NCI-H82 (cell line): ENCODE data around the gene ROS1.
A peak's percentile ranks its signal among the peaks of the same experiment; 100 is the strongest.

Experiments used
- DNase-seq: peaks from one replicate; lab custom pipeline; 2025; lab: John Stamatoyannopoulos, UW

ROS1 gene

DNA sequence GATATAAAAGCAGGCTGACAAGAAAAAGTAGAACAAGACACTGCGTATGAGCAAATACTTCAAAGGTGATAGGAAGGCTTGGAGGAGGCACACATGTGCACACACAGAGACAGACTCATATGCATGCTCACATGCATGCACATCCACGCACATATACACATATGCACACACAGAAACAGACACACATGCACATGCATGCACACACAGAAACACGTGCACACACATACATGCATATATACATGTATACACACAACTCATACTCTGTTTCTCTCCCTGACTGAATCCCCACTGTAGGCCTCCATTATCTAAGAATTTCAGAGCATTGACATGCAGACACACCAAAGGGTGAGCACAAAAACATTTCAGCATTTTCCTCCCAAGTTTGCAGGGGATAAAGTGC lies 116.7 kb downstream of the ROS1 start:
- no peak for DNase-seq

- DNase-seq: no peak
Observed at GRCh38 chr6:117307655-117308054, 118.1 kb downstream of the ROS1 start.

GRCh38 chr6:117306227-117306790 lies 119.4 kb downstream of the ROS1 start:
- DNase-seq: no peak

DNA sequence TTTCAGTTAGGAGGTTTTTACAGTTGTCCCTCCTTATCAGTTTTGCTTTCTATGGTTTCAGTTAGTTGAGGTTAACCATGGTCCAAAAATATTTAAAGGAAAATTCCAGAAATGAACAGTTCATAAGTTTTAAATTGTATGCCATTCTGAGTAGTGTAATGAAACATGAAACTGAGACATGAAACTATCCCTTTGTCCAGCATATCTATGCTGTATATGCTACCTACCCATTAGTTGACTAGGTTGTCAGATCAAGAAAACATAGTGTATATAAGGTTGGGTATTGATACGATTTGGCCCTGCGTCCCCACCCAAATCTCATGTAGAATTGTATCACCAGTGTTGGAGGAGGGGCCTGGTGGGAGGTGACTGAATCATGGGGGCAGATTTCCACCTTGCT lies 121.3 kb downstream of the ROS1 start:
- no peak for DNase-seq

GRCh38 chr6:117303323-117303722 lies 122.4 kb downstream of the ROS1 start:
- DNase-seq: no peak

- DNase-seq: no peak
Observed at GRCh38 chr6:117298941-117299340, 126.8 kb downstream of the ROS1 start.

DNA sequence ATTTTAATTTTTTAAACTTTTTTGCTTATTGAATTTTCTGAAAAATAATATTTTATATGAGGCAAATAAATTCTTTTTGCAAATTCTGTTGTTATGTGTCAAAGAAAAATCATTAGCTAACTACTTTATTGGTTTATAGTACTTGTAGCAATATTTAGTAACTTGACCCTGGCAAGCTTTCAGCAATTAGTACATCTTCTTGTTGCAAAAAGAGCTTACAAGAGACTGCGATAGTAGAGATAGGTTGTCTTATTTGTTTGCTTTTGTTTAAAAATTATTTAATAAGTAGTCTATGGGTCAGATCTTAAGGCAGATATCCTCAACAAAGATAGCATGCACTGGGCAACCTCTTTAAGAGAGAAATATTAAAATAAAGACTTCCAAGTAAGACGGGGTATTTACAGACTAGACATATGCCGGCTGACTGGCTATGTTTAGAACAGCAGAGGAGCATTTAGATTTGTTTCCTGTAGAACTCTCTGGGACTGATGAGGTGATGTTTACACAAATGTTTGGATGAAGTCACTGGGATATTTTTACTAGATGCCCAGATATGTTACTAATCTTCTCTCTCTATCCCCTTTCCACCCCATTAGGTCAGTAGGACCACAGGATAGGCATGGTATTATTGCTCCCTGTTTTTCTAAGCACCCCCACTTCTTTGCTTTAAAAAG lies 135.4 kb downstream of the ROS1 start:
- no peak for DNase-seq

GRCh38 chr6:117288083-117288715 lies 137.5 kb downstream of the ROS1 start:
- no peak for DNase-seq

GRCh38 chr6:117280922-117281321 lies 144.8 kb downstream of the ROS1 start:
- peak; percentile 37 for DNase-seq

GRCh38 chr6:117276778-117277316 lies 148.9 kb downstream of the ROS1 start:
- no peak for DNase-seq

DNA sequence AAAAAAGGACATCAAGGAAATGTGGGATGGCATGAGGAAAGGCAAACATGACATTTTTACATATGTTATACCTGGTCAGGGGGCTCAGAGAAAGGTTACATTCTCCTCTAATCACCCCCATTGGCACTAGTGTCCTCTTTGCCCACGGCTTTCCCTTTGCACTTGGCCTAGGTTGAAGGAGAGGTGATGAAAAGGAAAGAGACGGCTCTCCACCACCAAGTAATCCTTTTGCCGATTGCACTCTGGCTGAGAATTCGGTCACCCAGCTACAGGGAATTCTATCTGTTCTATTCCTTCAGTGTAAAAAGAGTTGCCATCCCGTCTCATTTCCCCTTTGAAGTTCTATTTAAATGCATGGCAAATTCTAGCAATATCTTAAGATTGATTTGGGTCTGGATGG lies 150.0 kb downstream of the ROS1 start:
- no peak for DNase-seq

GRCh38 chr6:117275205-117275604 lies 150.5 kb downstream of the ROS1 start:
- no peak for DNase-seq

- no peak for DNase-seq
Observed at GRCh38 chr6:117272891-117273290, 152.9 kb downstream of the ROS1 start.

GRCh38 chr6:117272032-117272866 lies 153.5 kb downstream of the ROS1 start:
- no peak for DNase-seq

DNA sequence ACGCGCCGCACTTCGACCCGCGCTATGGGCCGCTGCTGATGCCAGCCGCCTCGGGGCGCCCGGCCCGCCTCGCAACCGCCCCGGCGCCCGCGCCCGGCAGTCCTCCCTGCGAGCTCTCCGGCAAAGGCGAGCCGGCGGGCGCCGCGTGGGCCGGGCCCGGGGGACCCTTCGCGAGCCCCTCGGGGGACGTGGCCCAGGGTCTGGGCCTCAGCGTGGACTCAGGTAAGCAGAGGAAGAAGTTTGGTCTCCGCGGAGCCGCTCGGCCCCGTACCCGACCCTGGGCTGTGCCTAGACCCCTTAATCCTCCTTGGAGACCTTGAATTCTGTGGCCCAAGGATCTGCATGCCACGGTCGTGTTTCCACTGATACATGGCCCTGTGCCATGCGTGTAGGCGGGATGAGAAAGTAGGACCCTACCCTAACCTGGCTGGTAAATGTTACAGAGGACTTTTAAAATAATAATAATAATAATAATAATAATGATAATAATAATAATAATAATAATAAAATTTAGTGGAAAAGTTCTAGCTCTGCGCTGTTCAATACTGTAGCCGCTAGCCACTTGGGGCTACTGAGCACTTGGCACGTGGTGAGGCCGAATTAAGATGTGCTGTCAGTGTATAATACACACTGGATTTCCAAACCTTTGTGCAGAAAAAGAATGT lies 154.8 kb downstream of the ROS1 start:
- DNase-seq: no peak

GRCh38 chr6:117270055-117270842 lies 155.5 kb downstream of the ROS1 start:
- peak; percentile 33 for DNase-seq

DNA sequence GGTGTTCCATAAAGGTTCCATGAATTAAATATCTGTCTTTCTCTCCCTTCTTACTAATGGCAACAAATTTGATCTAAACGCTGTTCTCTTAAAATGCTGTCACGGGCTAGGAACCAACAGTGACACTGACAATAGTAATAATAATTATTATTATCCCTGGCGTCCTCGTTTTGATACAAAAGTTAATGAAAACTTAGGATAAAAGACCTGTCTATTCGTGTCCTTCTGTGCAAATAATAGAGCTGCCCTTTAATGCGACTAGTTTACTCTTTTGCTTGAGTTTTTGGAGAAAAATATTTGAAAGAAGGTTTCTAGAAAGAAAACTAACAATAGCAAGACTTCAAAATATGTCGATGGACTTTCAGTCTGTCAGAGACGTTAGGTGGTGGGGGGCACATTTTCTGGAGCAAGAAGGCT lies 156.1 kb downstream of the ROS1 start:
- DNase-seq: no peak

DNA sequence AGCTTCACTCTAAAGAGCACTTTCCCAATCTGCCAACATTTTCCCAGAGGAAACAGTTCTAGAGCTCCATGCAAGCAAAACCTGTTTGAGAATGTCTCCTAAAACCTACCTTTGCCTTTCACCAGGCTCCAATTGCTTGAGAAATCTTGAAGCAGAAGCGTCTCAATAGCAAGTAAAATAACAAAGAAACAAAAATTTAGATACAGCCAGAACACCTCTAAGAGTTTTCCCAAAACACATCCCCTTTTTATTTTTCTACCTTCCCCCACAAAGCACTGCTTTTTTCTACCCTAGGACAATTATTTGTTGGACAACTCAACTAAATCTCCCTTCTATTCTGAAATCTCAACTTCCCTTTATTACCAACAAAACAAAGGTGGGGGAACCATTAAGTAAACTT lies 156.8 kb downstream of the ROS1 start:
- DNase-seq: no peak

- peak; percentile 31 for DNase-seq
Observed at GRCh38 chr6:117267766-117268534, 157.8 kb downstream of the ROS1 start.

GRCh38 chr6:117267054-117267347 lies 158.7 kb downstream of the ROS1 start:
- DNase-seq: no peak
